Muscle of arm (tissue), 12 donors: ENCODE measurements around the gene EPB41L1. TPM values are rescaled to one million over a fixed set of nuclear protein-coding genes. Genes with fewer than 3 reads are reported as not detected.
A peak's percentile ranks its signal among the peaks of the same experiment; 100 is the strongest.

ENCODE experiments used
- DNase-seq: peaks from one replicate; pipeline ENCODE4 v3.0.0-alpha.2; 2013
- polyA plus RNA-seq, 12 donors: library from polyadenylated mRNA; unstranded; fragments of 120-200 nt; gene quantifications; one replicate each; pipeline ENCODE4 v1.2.1, GENCODE V29; 2013; ENCODE audit not compliant: insufficient read length in 12 of 12

EPB41L1 gene
- polyA plus RNA-seq, 12 donors, result 20.0 to 42.1 (median 23.3) TPM; not detected in 1

DNA sequence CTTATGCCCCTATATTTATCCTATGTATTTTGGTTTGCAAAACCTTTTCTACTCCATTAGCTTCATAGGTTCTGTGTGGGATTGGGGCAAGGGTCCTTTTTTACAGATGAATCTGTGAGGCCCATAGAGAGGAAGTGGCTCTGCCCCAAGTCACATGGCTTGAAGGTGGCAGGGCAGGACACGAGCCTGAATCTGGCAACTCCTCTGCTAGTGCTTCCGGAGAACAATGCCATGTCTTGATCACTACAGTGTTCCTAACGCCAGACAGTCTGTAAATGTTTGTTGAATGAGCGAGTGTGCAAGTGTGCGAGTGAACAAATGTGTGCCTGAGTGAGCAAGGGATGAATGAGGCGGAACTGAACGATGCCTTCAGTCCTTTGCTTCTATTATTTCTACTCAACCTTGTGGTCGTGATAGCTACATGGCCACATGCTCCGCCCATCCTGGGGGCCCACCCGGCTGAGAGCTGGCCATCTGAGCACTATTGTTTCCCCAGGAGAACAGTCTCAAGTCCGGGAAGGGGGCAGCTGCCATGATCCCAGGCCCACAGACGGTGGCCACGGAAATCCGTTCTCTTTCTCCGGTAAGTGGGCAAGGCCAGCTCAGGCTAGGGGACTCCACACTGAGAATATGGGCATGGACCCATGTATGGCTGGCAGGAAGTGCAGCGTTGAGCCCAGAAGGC, 64.0 kb downstream of the EPB41L1 start:
- no peak for DNase-seq

DNA sequence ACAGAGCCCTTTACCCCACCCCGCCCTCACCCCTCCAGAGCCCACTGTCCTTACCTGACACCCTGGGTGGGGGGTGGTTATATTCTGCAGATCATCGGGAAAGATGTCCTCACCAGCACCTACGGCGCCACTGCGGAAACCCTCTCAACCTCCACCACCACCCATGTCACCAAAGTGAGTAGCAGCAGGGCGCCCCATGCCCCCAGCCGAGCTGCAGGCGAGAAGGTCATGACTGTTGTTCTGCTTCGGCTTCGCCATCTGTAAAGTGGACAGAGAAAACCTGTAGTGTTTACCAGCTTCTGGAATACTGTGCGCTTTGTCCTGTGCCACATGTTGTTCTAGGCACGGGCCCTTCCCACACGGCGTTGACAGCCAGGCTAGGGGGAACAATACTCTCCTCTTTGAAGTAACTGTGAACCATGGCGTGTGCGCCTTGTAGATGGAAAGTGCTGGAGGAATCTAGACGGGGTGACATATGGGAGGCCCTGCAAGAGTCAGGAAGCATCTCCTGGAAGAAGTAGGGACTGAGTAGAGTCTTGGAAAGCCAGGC, 65.2 kb downstream of the EPB41L1 start:
- no peak for DNase-seq

DNA sequence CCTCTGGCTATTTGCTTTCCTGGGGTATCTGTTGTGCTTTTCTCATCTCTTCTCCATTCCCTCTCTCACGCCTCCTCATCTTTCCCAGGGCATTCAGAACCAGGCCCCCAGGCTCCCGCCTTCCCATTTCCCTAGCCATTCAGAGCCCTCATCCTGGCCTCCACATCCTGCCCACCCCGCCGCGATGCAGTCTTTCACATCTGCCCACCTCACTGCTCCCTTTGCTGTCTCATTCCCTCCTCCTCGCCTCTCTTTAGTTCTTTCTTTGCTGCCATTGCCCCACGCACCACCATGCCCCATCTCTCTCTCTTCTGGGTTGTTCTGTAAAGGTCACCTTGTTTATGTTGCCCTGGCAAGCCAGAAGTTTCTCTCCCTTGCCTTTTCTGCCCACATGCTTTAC, 71.1 kb downstream of the EPB41L1 start:
- DNase-seq, result no peak

DNA sequence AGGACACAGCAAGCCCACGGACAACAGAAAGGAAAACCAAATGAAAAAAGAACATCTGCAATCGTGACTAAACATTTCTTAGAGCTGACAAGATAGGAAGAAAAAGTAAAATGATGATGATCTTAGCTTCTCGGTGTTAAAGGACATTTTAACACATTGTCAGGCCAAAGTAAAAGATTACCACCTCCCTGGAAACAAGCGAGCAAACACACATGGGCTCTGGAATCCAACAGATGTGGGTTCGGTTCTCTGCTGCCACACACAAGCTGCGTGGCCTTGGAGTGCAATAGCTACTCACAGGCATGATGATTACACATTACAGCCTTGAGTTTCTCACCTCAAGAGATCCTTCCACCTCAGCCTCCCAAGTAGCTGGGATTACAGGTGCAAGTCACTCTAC, 74.2 kb downstream of the EPB41L1 start:
- no peak for DNase-seq

DNA sequence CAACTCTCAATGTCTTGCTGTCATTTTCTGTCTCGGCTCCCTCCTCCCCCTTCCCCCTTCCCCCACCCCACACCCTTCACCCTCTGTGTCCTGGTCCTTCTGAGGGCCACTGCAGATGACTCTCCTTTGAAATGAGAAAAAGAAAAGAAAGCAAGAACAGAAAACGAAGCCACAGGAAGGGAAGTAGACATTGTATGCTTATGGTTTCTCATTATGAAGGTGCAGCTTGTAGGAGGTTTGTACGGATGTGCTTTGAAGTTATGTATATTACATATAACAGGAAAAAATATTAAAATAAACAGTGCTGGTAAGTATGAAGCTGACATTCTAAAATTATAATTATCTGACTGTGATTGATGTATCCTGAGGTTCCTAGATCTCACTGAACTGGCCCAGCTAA, 75.5 kb downstream of the EPB41L1 start:
- DNase-seq, result no peak

DNA sequence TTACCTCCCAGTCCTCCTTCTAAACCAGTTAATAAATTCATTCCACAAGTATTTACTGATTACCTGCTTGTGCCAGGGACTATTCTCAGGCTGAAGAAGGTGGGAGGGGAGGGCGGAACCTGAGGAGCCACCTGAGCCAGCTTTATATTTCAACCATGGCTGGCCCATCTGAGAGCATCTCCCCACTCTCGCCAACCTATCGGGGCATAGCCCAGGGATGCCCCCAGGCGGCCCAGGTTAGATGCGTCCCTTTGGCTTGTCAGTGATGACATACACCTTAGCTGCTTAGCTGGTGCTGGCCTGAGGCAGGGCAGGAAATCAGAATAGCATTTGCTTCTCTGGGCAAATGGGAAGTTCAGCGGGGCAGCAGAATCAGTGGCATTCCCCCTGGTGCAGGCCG, 76.8 kb downstream of the EPB41L1 start:
- DNase-seq, result no peak

DNA sequence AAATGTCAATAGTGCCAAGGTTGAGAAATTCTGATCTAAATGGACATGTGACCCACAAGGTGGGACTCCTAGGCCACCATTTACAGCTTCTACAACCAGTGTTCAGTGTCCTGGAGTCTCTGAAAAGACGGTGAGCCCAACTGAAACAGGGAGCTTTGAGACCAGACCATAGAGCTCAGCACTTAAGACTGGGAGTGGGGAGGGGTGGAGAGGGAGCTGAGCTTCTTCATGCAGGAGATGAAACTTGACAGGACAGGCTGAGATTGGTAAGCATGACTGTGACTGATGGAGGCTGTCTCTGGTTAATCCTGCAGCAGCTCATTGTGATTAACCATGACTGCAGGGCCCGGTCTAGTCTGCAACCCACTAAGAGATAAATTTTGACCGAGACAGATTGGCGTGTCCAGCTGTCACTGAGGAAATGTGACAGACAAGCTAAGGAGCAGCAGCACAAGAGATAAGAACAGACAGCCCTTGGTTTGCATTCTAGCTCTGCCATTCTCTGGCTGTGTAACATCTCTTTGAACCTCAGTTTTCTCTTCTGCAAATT, 80.3 kb downstream of the EPB41L1 start:
- DNase-seq, result no peak

DNA sequence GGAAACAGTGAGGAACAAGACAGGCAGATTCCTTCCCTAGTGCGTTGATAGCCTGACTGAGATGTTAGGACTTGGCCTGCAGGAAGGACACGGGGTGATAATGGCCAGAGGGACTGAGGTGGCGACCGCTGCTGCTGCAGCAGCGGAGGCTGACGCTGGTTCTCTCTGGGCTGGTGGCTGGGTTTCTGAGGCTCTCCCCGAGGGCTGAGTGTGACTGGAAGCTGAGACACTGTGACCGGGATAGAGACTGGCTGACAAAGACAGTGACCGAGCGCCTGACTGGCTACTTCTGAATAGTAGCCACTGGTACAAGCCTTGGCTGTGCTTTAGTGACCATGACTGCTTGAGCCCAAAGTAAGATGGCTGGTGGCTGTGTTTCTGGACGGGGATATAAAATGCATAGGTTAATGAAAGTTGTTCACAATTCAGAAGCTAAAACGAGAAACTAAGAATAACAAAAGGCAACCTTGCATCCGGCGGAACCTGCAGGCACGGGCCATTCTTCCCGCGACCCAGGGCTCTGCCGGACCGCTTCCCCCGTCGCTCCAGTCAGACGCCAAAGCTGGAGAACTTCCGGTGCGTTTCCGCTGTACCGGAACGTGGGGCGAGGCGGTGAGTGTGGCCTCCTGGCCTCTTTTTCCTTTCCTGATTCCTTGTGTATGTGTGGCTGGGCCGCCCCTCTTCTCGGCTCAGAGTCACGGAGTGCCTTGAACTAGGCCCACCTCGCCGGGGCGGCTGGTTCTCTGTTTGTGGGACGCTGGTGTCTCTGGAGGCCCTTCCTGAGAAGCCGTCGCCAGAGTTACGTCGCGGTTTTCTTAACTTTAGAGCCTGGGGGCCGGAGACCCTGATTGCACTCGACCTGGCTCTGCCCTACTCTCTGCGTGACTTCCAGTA, 81.6 kb downstream of the EPB41L1 start, which contains the start of gene AAR2:
TSS of gene AAR2 (plus strand) at position 587 of the 894 bp plus-strand sequence. CDS start 3,391 bp downstream, outside the sequence.
- DNase-seq, result peak; percentile 84

DNA sequence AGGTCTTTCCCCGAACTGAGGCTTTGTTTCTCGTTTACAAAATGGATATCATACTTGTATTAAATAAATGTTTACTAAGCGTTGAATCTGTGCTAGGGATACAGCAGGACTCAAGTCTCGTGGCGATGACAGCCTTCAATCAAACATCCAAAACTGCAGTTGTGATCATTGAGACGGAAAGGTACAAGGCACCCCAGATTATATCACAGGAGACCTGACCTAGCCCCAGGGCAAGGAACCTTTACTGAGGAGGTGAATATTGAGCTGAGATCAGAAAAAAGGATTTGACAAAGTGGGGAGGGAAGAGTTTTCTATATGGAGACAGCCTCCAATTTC, 82.2 kb downstream of the EPB41L1 start:
- DNase-seq, result no peak

DNA sequence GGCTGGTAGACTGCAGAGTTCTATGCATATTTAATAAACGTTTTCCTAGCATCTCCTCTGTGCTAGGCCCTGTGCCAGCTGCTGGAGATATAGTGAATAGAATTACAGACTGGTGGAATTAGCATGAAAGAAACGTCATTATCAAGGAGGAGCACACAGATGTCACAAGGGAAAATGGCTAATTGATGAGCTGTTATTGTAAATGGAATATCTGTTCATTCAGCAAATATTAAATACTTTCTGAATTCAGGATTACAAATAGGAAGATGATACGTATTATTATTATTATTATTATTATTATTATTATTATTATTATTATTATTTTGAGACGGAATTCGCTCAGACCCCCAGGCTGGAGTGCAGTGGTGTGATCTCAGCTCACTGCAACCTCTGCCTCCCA, 82.9 kb downstream of the EPB41L1 start:
- no peak for DNase-seq

DNA sequence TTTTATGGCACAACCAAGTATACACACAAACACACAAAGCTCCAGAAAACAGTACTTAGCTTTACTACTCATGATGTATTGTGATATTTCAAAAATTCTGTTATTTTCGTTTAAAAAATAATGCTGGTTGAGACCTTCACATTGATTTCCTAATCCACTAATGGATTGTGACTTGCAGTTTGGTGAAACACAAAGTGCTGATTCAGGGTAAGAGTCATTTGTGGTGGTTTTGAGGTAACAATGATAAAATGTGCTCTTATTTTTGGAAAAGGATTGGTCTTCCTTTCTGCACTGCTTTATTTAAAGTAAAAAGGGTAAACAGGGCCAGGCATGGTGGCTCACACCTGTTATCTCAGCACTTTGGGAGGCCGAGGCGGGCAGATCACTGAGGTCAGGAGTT, 83.6 kb downstream of the EPB41L1 start:
- no peak for DNase-seq

DNA sequence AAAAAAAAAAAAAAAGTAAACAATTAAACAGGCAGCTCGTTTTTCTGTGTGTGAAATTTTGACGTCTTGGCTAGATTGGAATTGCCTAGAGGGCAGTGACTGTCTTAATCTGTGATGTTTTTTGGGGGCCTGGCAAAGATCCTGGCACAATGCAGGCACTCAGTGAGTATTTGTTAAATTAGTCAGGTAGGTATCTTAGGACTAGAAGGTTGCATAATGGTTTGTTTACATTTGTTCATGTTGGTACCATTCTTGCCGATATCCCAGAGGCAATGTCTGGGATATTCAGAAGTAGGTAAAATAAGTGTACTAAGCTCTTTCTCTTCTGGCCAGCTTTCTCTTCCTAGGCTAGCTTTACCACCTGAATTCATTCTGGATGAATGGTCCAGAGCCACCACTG, 84.2 kb downstream of the EPB41L1 start:
- DNase-seq, result no peak

DNA sequence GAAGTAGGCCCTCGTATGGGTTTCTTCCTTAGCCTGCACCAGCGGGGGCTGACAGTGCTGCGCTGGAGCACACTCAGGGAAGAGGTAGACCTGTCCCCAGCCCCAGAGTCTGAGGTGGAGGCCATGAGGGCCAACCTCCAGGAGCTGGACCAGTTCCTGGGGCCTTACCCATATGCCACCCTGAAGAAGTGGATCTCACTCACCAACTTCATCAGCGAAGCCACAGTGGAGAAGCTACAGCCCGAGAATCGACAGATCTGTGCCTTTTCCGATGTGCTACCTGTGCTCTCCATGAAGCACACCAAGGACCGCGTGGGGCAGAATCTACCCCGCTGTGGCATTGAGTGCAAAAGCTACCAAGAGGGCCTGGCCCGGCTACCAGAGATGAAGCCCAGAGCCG, 85.5 kb downstream of the EPB41L1 start:
- DNase-seq, result no peak

DNA sequence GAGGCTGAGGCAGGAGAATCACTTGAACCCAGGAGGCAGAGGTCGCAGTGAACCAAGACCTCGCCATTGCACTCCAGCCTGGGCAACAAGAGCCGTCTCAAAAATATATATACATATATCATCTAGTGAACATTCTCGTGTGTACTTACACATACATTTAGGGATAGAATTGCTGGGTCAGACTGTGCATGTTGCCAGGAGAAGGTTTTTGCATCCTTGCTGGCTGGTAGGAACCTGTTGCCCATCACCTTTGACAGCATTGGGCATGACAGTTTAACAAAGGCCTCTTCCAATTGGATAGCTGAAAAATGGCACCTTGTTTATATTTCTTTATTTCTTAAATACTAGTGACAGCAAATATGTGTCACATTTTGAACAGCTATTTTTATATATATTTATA, 87.1 kb downstream of the EPB41L1 start:
- no peak for DNase-seq

DNA sequence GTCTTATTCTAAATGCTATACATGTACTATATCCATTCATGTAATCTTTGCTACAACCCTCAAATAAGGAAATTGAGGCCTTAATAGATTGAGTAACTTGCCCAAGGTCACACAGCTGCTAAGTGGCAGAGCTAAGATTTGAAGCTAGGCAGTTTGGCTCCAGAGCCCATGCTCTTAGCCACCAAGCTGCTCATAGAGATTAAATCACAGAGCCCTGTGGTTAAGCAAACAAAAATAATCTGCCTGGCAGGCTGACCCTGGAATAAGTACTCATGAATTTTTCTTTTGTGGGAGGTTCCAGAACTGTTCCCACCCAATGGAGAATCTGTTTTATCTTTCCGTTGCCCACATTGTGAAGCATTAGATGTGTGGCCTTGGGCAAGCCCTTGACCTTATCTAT, 89.2 kb downstream of the EPB41L1 start:
- DNase-seq, result no peak

DNA sequence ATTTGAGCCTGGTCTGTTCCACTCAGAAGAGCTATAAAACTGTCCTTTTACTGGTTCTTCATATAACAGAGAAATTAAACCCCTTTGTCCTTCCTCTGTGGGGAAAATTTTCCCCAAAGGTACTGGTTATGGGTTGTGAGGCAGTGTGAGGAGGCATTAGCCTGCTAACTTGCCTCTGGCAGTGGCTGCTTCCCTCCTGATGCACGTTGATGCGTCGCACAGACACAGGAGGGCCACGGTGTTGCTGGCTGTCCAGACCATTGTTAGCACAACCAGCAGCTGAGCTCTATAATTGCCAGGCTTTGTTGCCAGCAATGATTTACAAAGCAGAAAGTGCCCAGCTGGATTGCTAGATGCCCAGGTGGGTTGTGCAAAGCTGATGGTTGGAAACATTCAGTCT, 91.9 kb downstream of the EPB41L1 start:
- DNase-seq, result no peak

DNA sequence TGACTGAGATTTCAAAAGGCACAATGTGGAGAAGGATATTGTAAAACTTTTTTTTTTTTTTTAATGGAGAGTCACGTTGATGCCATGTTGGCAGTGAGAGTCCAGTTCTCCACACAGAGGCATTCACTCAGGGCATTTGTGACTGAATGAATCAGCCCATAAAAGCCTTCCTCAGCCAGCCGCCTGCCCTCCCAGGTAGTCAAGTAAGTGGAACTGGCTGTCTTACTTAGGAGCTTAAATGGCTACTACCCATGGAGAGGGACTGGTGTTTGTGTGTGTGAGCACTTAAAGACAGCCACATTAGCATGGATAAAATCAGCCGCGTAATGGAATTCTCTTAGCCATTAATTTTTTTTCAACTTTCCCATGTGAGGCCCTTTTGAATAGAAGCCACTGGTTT, 94.3 kb downstream of the EPB41L1 start:
- DNase-seq, result no peak

DNA sequence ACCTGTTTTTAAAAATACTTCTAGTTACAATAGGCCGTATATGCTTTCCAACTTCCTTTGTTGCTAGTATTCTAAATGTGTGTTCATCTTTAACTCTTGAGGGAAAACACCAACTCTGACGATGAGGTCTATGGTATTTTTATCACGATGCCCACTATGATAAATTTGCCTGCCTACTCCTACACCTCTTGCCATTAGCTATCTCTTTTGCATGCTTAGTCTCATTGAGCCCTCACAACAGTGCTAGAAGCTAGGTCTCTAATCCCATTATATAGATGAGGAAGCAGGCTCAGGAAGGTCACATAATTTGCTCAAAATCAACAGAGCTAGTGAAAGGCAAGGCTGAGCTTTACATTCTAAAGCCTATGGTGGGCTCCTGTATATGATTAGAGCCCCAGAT, 94.9 kb downstream of the EPB41L1 start:
- no peak for DNase-seq

DNA sequence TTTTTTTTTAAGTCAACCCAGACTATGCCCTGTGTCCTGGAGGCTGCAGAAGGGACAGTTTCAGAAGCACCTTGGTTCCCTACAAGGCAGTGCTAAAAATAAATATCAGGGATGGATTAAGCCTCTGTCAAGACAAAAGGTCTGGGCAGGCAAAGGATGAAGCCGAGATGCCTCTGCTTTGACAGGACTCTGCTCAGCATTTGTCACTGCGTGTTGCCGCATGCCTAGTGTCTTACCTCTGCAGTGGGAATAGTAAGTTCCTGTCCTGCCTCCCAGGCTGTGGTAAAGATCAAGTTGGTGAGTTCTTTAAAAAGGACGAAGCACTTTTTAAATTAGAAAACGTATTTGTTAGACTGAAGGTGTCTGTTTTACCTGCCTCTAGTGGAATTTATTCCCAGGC, 96.9 kb downstream of the EPB41L1 start:
- DNase-seq, result no peak

DNA sequence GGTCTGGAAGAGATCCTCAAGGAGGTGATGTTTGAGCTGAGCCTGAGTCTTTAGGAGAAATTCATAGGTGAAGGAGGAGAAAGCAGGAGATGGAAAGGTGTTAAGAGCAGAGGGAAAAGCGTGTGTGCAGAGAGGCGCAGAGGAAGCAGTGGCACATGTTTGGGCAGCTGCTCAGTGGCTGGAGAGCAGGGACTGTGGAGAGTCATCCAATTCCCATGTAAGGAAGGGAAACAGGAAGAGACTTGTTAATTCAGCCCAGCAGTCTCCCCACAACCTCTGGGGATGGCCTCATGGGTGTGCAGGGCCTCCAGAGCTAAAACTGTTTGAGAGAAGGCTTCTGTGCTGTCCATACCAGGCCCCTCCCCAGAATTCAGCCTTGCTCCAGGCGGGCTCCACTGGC, 98.0 kb downstream of the EPB41L1 start:
- no peak for DNase-seq

DNA sequence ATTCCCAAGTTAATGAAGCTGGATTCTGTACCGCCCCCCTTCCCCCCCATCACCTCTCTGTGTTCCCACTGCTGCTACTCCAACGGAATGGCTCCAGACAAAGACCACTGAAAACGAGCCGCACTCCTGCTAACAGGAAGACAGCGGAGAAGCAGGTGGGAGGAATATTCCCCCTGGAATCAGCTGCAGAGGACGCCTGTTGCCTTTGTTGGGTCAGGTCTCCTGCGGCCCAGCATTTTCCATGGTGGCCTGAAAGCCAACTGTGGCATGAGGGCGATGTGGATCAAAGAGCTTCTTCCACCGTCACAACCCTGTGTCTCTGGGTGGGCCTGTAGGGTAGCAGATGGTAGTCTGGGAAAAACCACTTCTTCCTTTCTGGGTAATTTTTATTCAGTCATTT, 98.5 kb downstream of the EPB41L1 start:
- DNase-seq, result no peak

DNA sequence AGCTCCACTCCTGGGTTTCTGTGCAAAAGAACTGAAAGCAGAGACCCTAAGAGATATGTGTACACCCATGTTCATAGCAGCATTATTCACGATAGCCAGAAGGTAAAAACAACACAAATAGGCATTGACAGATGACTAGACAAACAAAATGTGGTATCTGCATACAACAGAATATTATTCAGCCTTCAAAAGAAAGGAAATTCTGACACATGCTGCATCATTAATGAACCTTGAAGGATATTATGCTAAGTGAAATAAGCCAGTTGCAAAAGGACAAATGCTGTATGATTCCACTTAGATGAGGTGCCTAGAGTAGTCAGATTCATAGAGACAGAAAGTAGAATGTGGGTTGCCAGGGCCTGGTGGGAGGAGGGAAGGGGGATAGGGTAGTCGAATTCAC, 99.5 kb downstream of the EPB41L1 start:
- DNase-seq, result no peak

DNA sequence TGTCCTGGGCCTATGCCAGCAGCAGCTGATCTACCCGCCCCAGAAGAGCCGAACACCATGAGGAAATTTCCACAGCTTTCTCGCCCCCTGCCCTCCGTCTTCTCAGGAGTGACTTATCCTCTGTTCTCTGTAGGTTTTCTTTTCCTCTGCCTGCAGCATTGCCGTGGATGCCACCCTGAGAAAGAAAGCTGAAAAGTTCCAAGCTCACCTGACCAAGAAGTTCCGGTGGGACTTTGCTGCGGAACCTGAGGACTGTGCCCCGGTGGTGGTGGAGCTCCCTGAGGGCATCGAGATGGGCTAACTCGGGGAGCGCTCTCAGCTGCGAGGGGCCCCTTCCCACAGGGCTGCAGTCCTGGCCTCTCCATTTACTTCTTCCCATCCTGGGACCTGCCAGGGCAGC, 100.9 kb downstream of the EPB41L1 start:
- DNase-seq, result no peak
